Subcutaneous abdominal adipose tissue (tissue), 5 donors: ENCODE measurements around the gene LITAF.
A peak's percentile ranks its signal among the peaks of the same experiment; 100 is the strongest.

ENCODE experiments used
- H3K27ac ChIP-seq: one replicate; pipeline ENCODE4 v1.7.0; 2013; ENCODE audit warnings: low read depth, mild to moderate bottlenecking, inconsistent platforms, low read length, moderate library complexity
- H3K27me3 ChIP-seq, 5 donors: one replicate each; pipeline ENCODE4 v1.7.0; 2013; ENCODE audit warnings: low read length in 5 of 5, inconsistent platforms in 1 of 5; ENCODE audit not compliant: control insufficient read depth in 5 of 5, insufficient read depth in 4 of 5
- H3K36me3 ChIP-seq, 5 donors: one replicate each; pipeline ENCODE4 v1.7.0; 2013; ENCODE audit warnings: low read length in 5 of 5; ENCODE audit not compliant: control insufficient read depth in 5 of 5, insufficient read depth in 5 of 5
- H3K4me1 ChIP-seq, 5 donors: one replicate each; pipeline ENCODE4 v1.7.0; 2013; ENCODE audit warnings: low read length in 5 of 5, mild to moderate bottlenecking in 3 of 5, moderate library complexity in 1 of 5; ENCODE audit not compliant: control insufficient read depth in 5 of 5, insufficient read depth in 5 of 5
- H3K4me3 ChIP-seq, 5 donors: one replicate each; pipeline ENCODE4 v1.7.0; 2013; ENCODE audit warnings: low read length in 5 of 5, low read depth in 1 of 5
- H3K9ac ChIP-seq, 5 donors: one replicate each; pipeline ENCODE4 v1.7.0; 2013; ENCODE audit warnings: low read length in 5 of 5, mild to moderate bottlenecking in 4 of 5, moderate library complexity in 3 of 5
- H3K9me3 ChIP-seq, 5 donors: one replicate each; pipeline ENCODE4 v1.7.0; 2013; ENCODE audit warnings: low read length in 5 of 5; ENCODE audit not compliant: control insufficient read depth in 5 of 5
- donor health status: healthy.
- donor health status: healthy.
- donor health status: healthy.
- donor health status: healthy.
- donor health status: healthy.

The LITAF gene

DNA sequence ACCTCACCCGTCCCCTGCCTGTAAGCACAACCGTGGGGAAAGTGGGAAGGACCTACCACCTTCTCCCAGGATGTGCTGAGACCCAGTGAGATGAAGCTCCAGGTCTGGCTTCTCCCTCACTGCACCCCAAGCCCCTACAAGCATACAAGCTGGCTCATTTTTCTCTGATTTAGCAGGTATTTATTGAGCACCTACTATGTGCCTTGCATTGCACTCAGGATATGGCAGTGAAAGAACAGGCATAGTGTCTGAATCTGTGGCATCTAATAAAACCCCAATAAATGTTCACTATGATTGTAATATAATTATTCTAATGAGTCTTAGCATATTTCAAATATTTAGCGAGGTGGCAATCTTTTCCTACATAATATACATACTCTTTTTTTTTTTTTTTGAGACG lies 84.5 kb downstream of the LITAF start:
- H3K4me1 ChIP-seq, result peaks cover 0 to 15% (median 13%) of the 10 kb centered on the region in 5 donors
- H3K27me3 ChIP-seq, result no peaks in the 10 kb centered on the region
- H3K36me3 ChIP-seq, result no peaks in the 10 kb centered on the region
- H3K27ac ChIP-seq, result no peak overlapping the region
- H3K9ac ChIP-seq, result no peak overlapping the region
- no peak overlapping the region for H3K4me3 ChIP-seq
- H3K9me3 ChIP-seq, result no peaks in the 10 kb centered on the region

GRCh38 chr16:11501632-11502031 lies 85.1 kb downstream of the LITAF start:
- peaks cover 5 to 21% (median 19%) of the 10 kb centered on the region in 5 donors for H3K4me1 ChIP-seq
- H3K9me3 ChIP-seq, result no peaks in the 10 kb centered on the region
- no peaks in the 10 kb centered on the region for H3K36me3 ChIP-seq
- H3K4me3 ChIP-seq, result no peak overlapping the region
- H3K27me3 ChIP-seq, result no peaks in the 10 kb centered on the region
- H3K27ac ChIP-seq, result no peak overlapping the region
- no peak overlapping the region for H3K9ac ChIP-seq

- Histone ChIP-seq H3K4me3 (no peak overlapping the region), H3K9me3 (no peaks in the 10 kb centered on the region), H3K27ac (no peak overlapping the region), H3K36me3 (no peaks in the 10 kb centered on the region), H3K4me1 (peaks cover 7 to 29% (median 24%) of the 10 kb centered on the region in 5 donors), H3K9ac (no peak overlapping the region), H3K27me3 (no peaks in the 10 kb centered on the region)
Observed at GRCh38 chr16:11500700-11501346, 85.9 kb downstream of the LITAF start.

GRCh38 chr16:11499295-11500089 lies 87.2 kb downstream of the LITAF start:
- Histone ChIP-seq H3K9ac (no peak overlapping the region), H3K9me3 (no peaks in the 10 kb centered on the region), H3K27me3 (no peaks in the 10 kb centered on the region), H3K4me3 (no peak overlapping the region), H3K36me3 (no peaks in the 10 kb centered on the region), H3K27ac (no peak overlapping the region), H3K4me1 (peaks cover 7 to 42% (median 33%) of the 10 kb centered on the region in 5 donors)

GRCh38 chr16:11498683-11499082 lies 88.0 kb downstream of the LITAF start:
- Histone ChIP-seq H3K27me3 (no peaks in the 10 kb centered on the region), H3K9ac (no peak overlapping the region), H3K4me3 (no peak overlapping the region), H3K9me3 (no peaks in the 10 kb centered on the region), H3K4me1 (peaks cover 7 to 42% (median 33%) of the 10 kb centered on the region in 5 donors), H3K36me3 (no peaks in the 10 kb centered on the region), H3K27ac (no peak overlapping the region)

GRCh38 chr16:11497851-11498289 lies 88.8 kb downstream of the LITAF start:
- Histone ChIP-seq H3K4me3 (no peak overlapping the region), H3K4me1 (peaks cover 7 to 40% (median 32%) of the 10 kb centered on the region in 5 donors), H3K27ac (peak overlapping the region; percentile 72), H3K9ac (peak overlapping the region in 2 of 5 donors; percentile 8 to 18), H3K36me3 (no peaks in the 10 kb centered on the region), H3K27me3 (no peaks in the 10 kb centered on the region), H3K9me3 (peaks cover 0 to 3% (median 0%) of the 10 kb centered on the region in 5 donors)
